Measurements from ENCODE around the gene UBB.

The UBB gene

GRCh38 chr17:16354585-16354984 lies 26.3 kb upstream of the UBB start:
- no peak for DNase-seq
- Mint-ChIP-seq H3K4me1 (peaks cover 3 to 4% of the 10 kb centered on the region in 2 donors), H3K36me3 (peaks cover 4 to 8% of the 10 kb centered on the region in 2 donors), H3K27me3 (no peaks in the 10 kb centered on the region), H3K4me3 (no peak overlapping the region), H3K9me3 (no peaks in the 10 kb centered on the region), H3K27ac (no peak overlapping the region)
- ATAC-seq (replicated peaks) = no peak

GRCh38 chr17:16358394-16358793 lies 22.5 kb upstream of the UBB start:
- Mint-ChIP-seq H3K27ac (no peak overlapping the region), H3K4me3 (no peak overlapping the region), H3K9me3 (no peaks in the 10 kb centered on the region), H3K27me3 (no peaks in the 10 kb centered on the region), H3K4me1 (peaks cover 0 to 2% of the 10 kb centered on the region in 2 donors), H3K36me3 (no peaks in the 10 kb centered on the region)
- no peak for ATAC-seq (replicated peaks)
- DNase-seq = no peak

GRCh38 chr17:16361874-16362273 lies 19.0 kb upstream of the UBB start:
- Mint-ChIP-seq H3K4me1 (peaks cover 3 to 10% of the 10 kb centered on the region in 2 donors), H3K9me3 (no peaks in the 10 kb centered on the region), H3K27ac (no peak overlapping the region), H3K36me3 (no peaks in the 10 kb centered on the region), H3K27me3 (no peaks in the 10 kb centered on the region), H3K4me3 (no peak overlapping the region)
- peak in 1 of 2 donors; percentile 21 for ATAC-seq (replicated peaks)
- DNase-seq = no peak

GRCh38 chr17:16363749-16364536 lies 16.9 kb upstream of the UBB start:
- no peaks in the 10 kb centered on the region for H3K27me3 Mint-ChIP-seq
- no peak overlapping the region for H3K27ac Mint-ChIP-seq
- DNase-seq = peak; percentile 61
- peaks cover 3 to 10% of the 10 kb centered on the region in 2 donors for H3K4me1 Mint-ChIP-seq
- H3K4me3 Mint-ChIP-seq = no peak overlapping the region
- ATAC-seq (replicated peaks) = peak; percentile 98
- no peaks in the 10 kb centered on the region for H3K9me3 Mint-ChIP-seq
- H3K36me3 Mint-ChIP-seq = no peaks in the 10 kb centered on the region

- H3K9me3 Mint-ChIP-seq = no peaks in the 10 kb centered on the region
- H3K4me3 Mint-ChIP-seq = no peak overlapping the region
- peak overlapping the region; percentile 20 for H3K27ac Mint-ChIP-seq
- DNase-seq (no peak), ATAC-seq (replicated peaks) (no peak)
- no peaks in the 10 kb centered on the region for H3K27me3 Mint-ChIP-seq
- peaks cover 3 to 10% of the 10 kb centered on the region in 2 donors for H3K4me1 Mint-ChIP-seq
- H3K36me3 Mint-ChIP-seq = no peaks in the 10 kb centered on the region
Measured at GRCh38 chr17:16364625-16365024, 16.3 kb upstream of the UBB start.

- no peaks in the 10 kb centered on the region for H3K9me3 Mint-ChIP-seq
- H3K4me3 Mint-ChIP-seq = no peak overlapping the region
- H3K36me3 Mint-ChIP-seq = no peaks in the 10 kb centered on the region
- H3K27me3 Mint-ChIP-seq = no peaks in the 10 kb centered on the region
- DNase-seq (no peak), ATAC-seq (replicated peaks) (no peak)
- H3K27ac Mint-ChIP-seq = no peak overlapping the region
- peaks cover 2 to 6% of the 10 kb centered on the region in 2 donors for H3K4me1 Mint-ChIP-seq
Measured at GRCh38 chr17:16371742-16372141, 9.1 kb upstream of the UBB start.

- Mint-ChIP-seq H3K4me3 (no peak overlapping the region), H3K27ac (peak overlapping the region; percentile 60)
- DNase-seq = no peak
Measured at GRCh38 chr17:16374146-16374938, 6.5 kb upstream of the UBB start.

GRCh38 chr17:16377941-16378341 lies 3.0 kb upstream of the UBB start:
- no peak overlapping the region for H3K27ac Mint-ChIP-seq
- no peaks in the 10 kb centered on the region for H3K27me3 Mint-ChIP-seq
- peaks cover 17 to 23% of the 10 kb centered on the region in 2 donors for H3K36me3 Mint-ChIP-seq
- no peaks in the 10 kb centered on the region for H3K9me3 Mint-ChIP-seq
- H3K4me1 Mint-ChIP-seq = peaks cover 15 to 24% of the 10 kb centered on the region in 2 donors
- ATAC-seq (replicated peaks) = no peak
- H3K4me3 Mint-ChIP-seq = no peak overlapping the region
- no peak for DNase-seq

More at GRCh38 chr17:16374146-16374938, 6.5 kb upstream of the UBB start:
- Mint-ChIP-seq H3K4me1 (peaks cover 2 to 6% of the 10 kb centered on the region in 2 donors), H3K9me3 (no peaks in the 10 kb centered on the region), H3K36me3 (no peaks in the 10 kb centered on the region), H3K27me3 (no peaks in the 10 kb centered on the region)
- no peak for ATAC-seq (replicated peaks)

- no peak for DNase-seq
- Mint-ChIP-seq H3K4me3 (peak overlapping the region in 1 of 2 donors; percentile 22), H3K4me1 (peaks cover 21 to 26% of the 10 kb centered on the region in 2 donors), H3K27me3 (no peaks in the 10 kb centered on the region), H3K9me3 (no peaks in the 10 kb centered on the region), H3K36me3 (peaks cover 22 to 30% of the 10 kb centered on the region in 2 donors), H3K27ac (peak overlapping the region; percentile 31)
- no peak for ATAC-seq (replicated peaks)
Measured at GRCh38 chr17:16378636-16379282, 2.1 kb upstream of the UBB start.

GRCh38 chr17:16379654-16380053 lies 1.2 kb upstream of the UBB start:
- peaks cover 22 to 39% of the 10 kb centered on the region in 2 donors for H3K36me3 Mint-ChIP-seq
- ATAC-seq (replicated peaks) (no peak), DNase-seq (no peak)
- H3K27me3 Mint-ChIP-seq = no peaks in the 10 kb centered on the region
- H3K9me3 Mint-ChIP-seq = no peaks in the 10 kb centered on the region
- H3K27ac Mint-ChIP-seq = no peak overlapping the region
- H3K4me1 Mint-ChIP-seq = peaks cover 30 to 35% of the 10 kb centered on the region in 2 donors
- H3K4me3 Mint-ChIP-seq = no peak overlapping the region

- Mint-ChIP-seq H3K36me3 (peaks cover 22 to 40% of the 10 kb centered on the region in 2 donors), H3K9me3 (no peaks in the 10 kb centered on the region), H3K4me1 (peaks cover 35 to 47% of the 10 kb centered on the region in 2 donors), H3K4me3 (peak overlapping the region; percentile 90 to 95), H3K27me3 (no peaks in the 10 kb centered on the region), H3K27ac (peak overlapping the region; percentile 100)
- peak; percentile 15 to 19 for ATAC-seq (replicated peaks)
- no peak for DNase-seq
Measured at GRCh38 chr17:16381496-16381820, 567 bp downstream of the UBB start.

- Mint-ChIP-seq H3K27ac (peak overlapping the region; percentile 51), H3K36me3 (peaks cover 22 to 40% of the 10 kb centered on the region in 2 donors), H3K4me3 (peak overlapping the region; percentile 90 to 95), H3K4me1 (peaks cover 40 to 54% of the 10 kb centered on the region in 2 donors), H3K9me3 (no peaks in the 10 kb centered on the region), H3K27me3 (no peaks in the 10 kb centered on the region)
- DNase-seq (no peak), ATAC-seq (replicated peaks) (no peak)
Measured at GRCh38 chr17:16383216-16383615, 2.3 kb downstream of the UBB start.

- H3K4me1 Mint-ChIP-seq = peaks cover 40 to 54% of the 10 kb centered on the region in 2 donors
- H3K4me3 Mint-ChIP-seq = peak overlapping the region; percentile 90 to 95
- no peak for ATAC-seq (replicated peaks)
Measured at GRCh38 chr17:16383772-16384287, 2.9 kb downstream of the UBB start.

GRCh38 chr17:16384557-16384956 lies 3.7 kb downstream of the UBB start:
- ATAC-seq (replicated peaks) = no peak
- peaks cover 40 to 54% of the 10 kb centered on the region in 2 donors for H3K4me1 Mint-ChIP-seq
- H3K27ac Mint-ChIP-seq = no peak overlapping the region
- DNase-seq = no peak
- no peaks in the 10 kb centered on the region for H3K9me3 Mint-ChIP-seq
- no peaks in the 10 kb centered on the region for H3K27me3 Mint-ChIP-seq
- H3K36me3 Mint-ChIP-seq = peaks cover 22 to 40% of the 10 kb centered on the region in 2 donors
- H3K4me3 Mint-ChIP-seq = no peak overlapping the region

More at GRCh38 chr17:16383772-16384287, 2.9 kb downstream of the UBB start:
- Mint-ChIP-seq H3K36me3 (peaks cover 22 to 40% of the 10 kb centered on the region in 2 donors), H3K9me3 (no peaks in the 10 kb centered on the region), H3K27me3 (no peaks in the 10 kb centered on the region), H3K27ac (peak overlapping the region; percentile 51)
- DNase-seq = no peak

All from stimulated activated naive B cell treated with anti-CD40 and anti-IgM and Interleukin-4, amounts not matched to agents 10 μg/mL and 1 μg/mL and 100 μg/mL, for 72 hours (primary cell).